H9 (cell line): Measurements from ENCODE around the gene ZNF732. TPM values are rescaled to one million over a fixed set of nuclear protein-coding genes. Genes with fewer than 3 reads are reported as not detected.

Source experiments
- DNase-seq: peaks from one replicate; pipeline ENCODE4 v3.0.0-alpha.2; 2017
- H2AFZ ChIP-seq: one replicate; pipeline ENCODE4 v1.6.1; 2013; ENCODE audit warnings: mild to moderate bottlenecking, low read length, control low read depth, moderate library complexity
- H2AK5ac ChIP-seq: 2 replicates; pipeline ENCODE4 v1.6.1; 2013; ENCODE audit warnings: low read length, control low read depth, mixed read lengths; ENCODE audit not compliant: insufficient read length
- H2BK120ac ChIP-seq: one replicate; pipeline ENCODE4 v1.6.1; 2013; ENCODE audit warnings: low read depth, mild to moderate bottlenecking, low read length, control low read depth, inconsistent platforms; ENCODE audit not compliant: poor library complexity, severe bottlenecking
- H2BK12ac ChIP-seq: 2 replicates; pipeline ENCODE4 v1.6.1; 2013; ENCODE audit warnings: low read length, control low read depth, mixed read lengths, low read depth; ENCODE audit not compliant: insufficient read length
- H2BK15ac ChIP-seq: 2 replicates; pipeline ENCODE4 v1.6.1; 2013; ENCODE audit warnings: low read depth, low read length, control low read depth
- H2BK20ac ChIP-seq: one replicate; pipeline ENCODE4 v1.6.1; 2013; ENCODE audit warnings: low read depth, mild to moderate bottlenecking, low read length, control low read depth, inconsistent platforms; ENCODE audit not compliant: poor library complexity, severe bottlenecking
- H2BK5ac ChIP-seq: 2 replicates; pipeline ENCODE4 v1.6.1; 2013; ENCODE audit warnings: low read length, control low read depth, mixed read lengths; ENCODE audit not compliant: insufficient read length
- H3K14ac ChIP-seq: 2 replicates; pipeline ENCODE4 v1.6.1; 2013; ENCODE audit warnings: low read length, control low read depth; ENCODE audit not compliant: insufficient read depth
- H3K18ac ChIP-seq: 2 replicates; pipeline ENCODE4 v1.6.1; 2013; ENCODE audit warnings: low read depth, mild to moderate bottlenecking, mixed read lengths, low read length, control low read depth; ENCODE audit not compliant: insufficient read length
- H3K23ac ChIP-seq: 2 replicates; pipeline ENCODE4 v1.6.1; 2013; ENCODE audit warnings: low read length, control low read depth, mixed read lengths, low read depth; ENCODE audit not compliant: insufficient read length
- H3K23me2 ChIP-seq: 2 replicates; pipeline ENCODE4 v1.6.1; 2013; ENCODE audit warnings: low read depth, mild to moderate bottlenecking, mixed read lengths, low read length, control low read depth; ENCODE audit not compliant: insufficient read length, poor library complexity, severe bottlenecking
- H3K27ac ChIP-seq: 2 replicates; pipeline ENCODE4 v1.5.1; 2013; ENCODE audit warnings: low read length, control low read depth, mixed read lengths, low read depth; ENCODE audit not compliant: insufficient read length
- H3K27me3 ChIP-seq: 2 replicates; pipeline ENCODE4 v1.6.1; 2013; ENCODE audit warnings: low read length, control low read depth, inconsistent platforms; ENCODE audit not compliant: insufficient read depth
- H3K4ac ChIP-seq: 2 replicates; pipeline ENCODE4 v1.6.1; 2013; ENCODE audit warnings: low read depth, mild to moderate bottlenecking, control low read depth, inconsistent platforms, low read length, moderate library complexity
- H3K4me1 ChIP-seq: 2 replicates; pipeline ENCODE4 v1.6.1; 2013; ENCODE audit warnings: low read length, control low read depth, inconsistent platforms; ENCODE audit not compliant: insufficient read depth
- H3K4me2 ChIP-seq: 2 replicates; pipeline ENCODE4 v1.6.1; 2013; ENCODE audit warnings: low read length, control low read depth, mixed read lengths; ENCODE audit not compliant: insufficient read length, insufficient read depth
- H3K56ac ChIP-seq: 2 replicates; pipeline ENCODE4 v1.6.1; 2013; ENCODE audit warnings: low read depth, mild to moderate bottlenecking, mixed read lengths, low read length, control low read depth; ENCODE audit not compliant: insufficient read length
- H3K79me1 ChIP-seq: 2 replicates; pipeline ENCODE4 v1.6.1; 2013; ENCODE audit warnings: low read depth, mild to moderate bottlenecking, moderate library complexity, low read length, control low read depth, inconsistent platforms; ENCODE audit not compliant: insufficient read depth, poor library complexity, severe bottlenecking
- H3K79me2 ChIP-seq: 2 replicates; pipeline ENCODE4 v1.6.1; 2013; ENCODE audit warnings: low read length, control low read depth, inconsistent platforms; ENCODE audit not compliant: insufficient read depth
- H3K9ac ChIP-seq: 2 replicates; pipeline ENCODE4 v1.6.1; 2013; ENCODE audit warnings: low read length, control low read depth, mixed read lengths; ENCODE audit not compliant: insufficient read length; ENCODE audit errors: extremely low read depth
- H3K9me3 ChIP-seq: one replicate; pipeline ENCODE4 v1.6.1; 2013; ENCODE audit warnings: low read depth, low read length, inconsistent platforms; ENCODE audit not compliant: control insufficient read depth
- H3T11ph ChIP-seq: one replicate; pipeline ENCODE4 v1.6.1; 2013; ENCODE audit warnings: mild to moderate bottlenecking, low read length, control low read depth, inconsistent platforms
- H4K20me1 ChIP-seq: one replicate; pipeline ENCODE4 v1.6.1; 2013; ENCODE audit not compliant: control insufficient read depth, insufficient read length, insufficient read depth
- H4K5ac ChIP-seq: 2 replicates; pipeline ENCODE4 v1.6.1; 2013; ENCODE audit warnings: low read depth, mild to moderate bottlenecking, mixed read lengths, low read length, control low read depth; ENCODE audit not compliant: insufficient read length
- H4K8ac ChIP-seq: replicated peaks from 2 replicates; pipeline ENCODE4 v1.6.1; 2013; ENCODE audit warnings: low read length, control low read depth, mixed read lengths, low read depth; ENCODE audit not compliant: insufficient read length
- H4K91ac ChIP-seq: 2 replicates; pipeline ENCODE4 v1.6.1; 2013; ENCODE audit warnings: low read depth, mild to moderate bottlenecking, moderate library complexity, mixed read lengths, low read length, control low read depth; ENCODE audit not compliant: insufficient read length
- H3K27ac Mint-ChIP-seq, 3 experiments: 2 replicates in 2 of 3; 3 replicates in 1 of 3; pipeline ENCODE4 v1.8.0; 2020 to 2021; ENCODE audit warnings: mixed read lengths in 3 of 3, mild to moderate bottlenecking in 1 of 3, moderate library complexity in 1 of 3
- H3K27me3 Mint-ChIP-seq: 2 replicates; pipeline ENCODE4 v1.8.0; 2021; ENCODE audit warnings: low read depth, mild to moderate bottlenecking, moderate library complexity, mixed read lengths
- H3K36me3 Mint-ChIP-seq, 3 experiments: 2 replicates in 2 of 3; 3 replicates in 1 of 3; pipeline ENCODE4 v1.8.0; 2020 to 2021; ENCODE audit warnings: low read depth in 3 of 3, mixed read lengths in 3 of 3; ENCODE audit not compliant: insufficient read depth in 1 of 3
- H3K4me1 Mint-ChIP-seq, 2 experiments: 2 replicates each; pipeline ENCODE4 v1.8.0; 2020; ENCODE audit warnings: mixed read lengths in 2 of 2
- H3K4me3 Mint-ChIP-seq, 2 experiments: 2 replicates in 1 of 2; 3 replicates in 1 of 2; pipeline ENCODE4 v1.8.0; 2020 to 2021; ENCODE audit warnings: mild to moderate bottlenecking in 2 of 2, mixed read lengths in 2 of 2, moderate library complexity in 1 of 2
- H3K9me3 Mint-ChIP-seq, 2 experiments: 2 replicates in 1 of 2; 3 replicates in 1 of 2; pipeline ENCODE4 v1.8.0; 2020; ENCODE audit warnings: mild to moderate bottlenecking in 2 of 2, mixed read lengths in 2 of 2, moderate library complexity in 1 of 2
- WGBS: extraction: QIAGEN DNeasy Blood & Tissue Kit; methylation state at CpG from one replicate; pipeline ENCODE4 v1.1.7; 2013; ENCODE audit warnings: missing lambda C conversion rate, low lambda C conversion rate, mixed read lengths; ENCODE audit not compliant: insufficient read length; ENCODE audit errors: extremely low coverage; 5-methylcytosine and 5-hydroxymethylcytosine counted together
- total RNA-seq: library from RNA; stranded (reverse); gene quantifications from 2 replicates; pipeline ENCODE4 v1.2.1, GENCODE V29; 2021
- TF ChIP-seq, protein P1 (sequence below): fragments of 200-600 bp; sonication (generic); conservative IDR thresholded peaks from 3 replicates; pipeline ENCODE4 v1.8.0; 2021; ENCODE audit warnings: antibody characterized with exemption, mild to moderate bottlenecking

The ZNF732 gene
- total RNA-seq, 1 experiment from 2014 or later = 13.6 TPM

DNA sequence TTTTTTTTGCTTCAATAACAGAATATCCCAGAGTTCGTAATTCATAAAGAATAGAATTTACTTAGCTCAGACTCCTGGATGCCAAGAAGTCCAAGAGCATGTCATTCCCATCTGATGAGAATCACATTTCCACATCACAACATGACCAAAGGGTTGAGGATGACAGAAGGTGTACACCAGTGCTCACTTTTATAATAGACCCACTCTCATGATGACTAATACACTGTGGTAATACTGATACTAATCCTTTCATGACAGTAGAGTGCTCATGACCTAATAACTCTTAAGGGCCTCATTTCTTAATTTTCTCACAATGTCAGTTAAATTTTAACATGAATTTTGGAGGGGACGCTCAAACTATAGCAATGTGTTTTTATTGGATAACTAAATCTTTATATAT is 69.2 kb downstream of the ZNF732 start:
- H3K79me1 ChIP-seq = no peaks in the 10 kb centered on the region
- no peaks in the 10 kb centered on the region for H3K23me2 ChIP-seq
- no CpG with 5 or more reads among the region's 2 CpGs for WGBS
- H3K27ac Mint-ChIP-seq = no peak overlapping the region
- H3K23ac ChIP-seq = no peak overlapping the region
- no peak overlapping the region for H4K91ac ChIP-seq
- H3K4ac ChIP-seq = no peak overlapping the region
- no peak overlapping the region for H3K4me2 ChIP-seq
- H3K4me1 Mint-ChIP-seq = no peaks in the 10 kb centered on the region
- H3K27me3 Mint-ChIP-seq = no peaks in the 10 kb centered on the region
- H2BK120ac ChIP-seq = no peak overlapping the region
- H3K79me2 ChIP-seq = no peaks in the 10 kb centered on the region; the same call in 1 of the 2 replicates
- peaks cover 20 to 46% (median 40%) of the 10 kb centered on the region in 3 experiments for H3K36me3 Mint-ChIP-seq
- no peak overlapping the region for H2BK15ac ChIP-seq
- no peak overlapping the region for H3K14ac ChIP-seq
- H3T11ph ChIP-seq = no peak overlapping the region
- H3K9me3 ChIP-seq = no peaks in the 10 kb centered on the region
- no peak overlapping the region for H4K8ac ChIP-seq
- peaks cover 85 to 88% of the 10 kb centered on the region in 2 experiments for H3K9me3 Mint-ChIP-seq
- H3K18ac ChIP-seq = no peak overlapping the region
- no peak overlapping the region for H2AK5ac ChIP-seq
- H3K27ac ChIP-seq = no peak overlapping the region
- no peak overlapping the region for H2BK20ac ChIP-seq
- H2BK5ac ChIP-seq = no peak overlapping the region
- H3K4me1 ChIP-seq = no peaks in the 10 kb centered on the region
- no peak overlapping the region for H3K56ac ChIP-seq
- no peak overlapping the region for H3K9ac ChIP-seq
- no peak overlapping the region for H2AFZ ChIP-seq
- no peak overlapping the region for H2BK12ac ChIP-seq
- TF ChIP-seq, protein P1, sequence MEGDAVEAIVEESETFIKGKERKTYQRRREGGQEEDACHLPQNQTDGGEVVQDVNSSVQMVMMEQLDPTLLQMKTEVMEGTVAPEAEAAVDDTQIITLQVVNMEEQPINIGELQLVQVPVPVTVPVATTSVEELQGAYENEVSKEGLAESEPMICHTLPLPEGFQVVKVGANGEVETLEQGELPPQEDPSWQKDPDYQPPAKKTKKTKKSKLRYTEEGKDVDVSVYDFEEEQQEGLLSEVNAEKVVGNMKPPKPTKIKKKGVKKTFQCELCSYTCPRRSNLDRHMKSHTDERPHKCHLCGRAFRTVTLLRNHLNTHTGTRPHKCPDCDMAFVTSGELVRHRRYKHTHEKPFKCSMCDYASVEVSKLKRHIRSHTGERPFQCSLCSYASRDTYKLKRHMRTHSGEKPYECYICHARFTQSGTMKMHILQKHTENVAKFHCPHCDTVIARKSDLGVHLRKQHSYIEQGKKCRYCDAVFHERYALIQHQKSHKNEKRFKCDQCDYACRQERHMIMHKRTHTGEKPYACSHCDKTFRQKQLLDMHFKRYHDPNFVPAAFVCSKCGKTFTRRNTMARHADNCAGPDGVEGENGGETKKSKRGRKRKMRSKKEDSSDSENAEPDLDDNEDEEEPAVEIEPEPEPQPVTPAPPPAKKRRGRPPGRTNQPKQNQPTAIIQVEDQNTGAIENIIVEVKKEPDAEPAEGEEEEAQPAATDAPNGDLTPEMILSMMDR = no peak
- H4K20me1 ChIP-seq = no peaks in the 10 kb centered on the region
- H3K4me3 Mint-ChIP-seq = no peak overlapping the region
- H4K5ac ChIP-seq = no peak overlapping the region
- no peaks in the 10 kb centered on the region for H3K27me3 ChIP-seq
- DNase-seq = no peak
